SU-DHL-6 (cell line): ENCODE measurements around the gene PLAGL2.

Experiments
- H2AFZ ChIP-seq: fragments of 200-600 bp; sonication (generic); 2 replicates; pipeline ENCODE4 v1.6.1; 2014; ENCODE audit warnings: low read depth, mild to moderate bottlenecking, moderate library complexity, mixed read lengths, antibody characterized with exemption, low read length; ENCODE audit not compliant: severe bottlenecking
- H3F3A ChIP-seq: fragments of 200-600 bp; shearing (Covaris generic); 2 replicates; pipeline ENCODE4 v1.6.0; 2016; ENCODE audit warnings: antibody characterized with exemption, mild to moderate bottlenecking; ENCODE audit not compliant: insufficient read depth
- H3K27ac ChIP-seq: fragments of 200-600 bp; sonication (generic); 2 replicates; pipeline ENCODE4 v1.5.1; 2016; ENCODE audit warnings: low read depth, mild to moderate bottlenecking, low read length, moderate library complexity, mixed read lengths
- H3K27me3 ChIP-seq: fragments of 200-600 bp; sonication (generic), shearing (Covaris generic); 2 replicates; pipeline ENCODE4 v1.6.0; 2014; ENCODE audit warnings: mild to moderate bottlenecking, low read length
- H3K36me3 ChIP-seq: fragments of 200-600 bp; sonication (generic); 2 replicates; pipeline ENCODE4 v1.6.1; 2014; ENCODE audit warnings: mild to moderate bottlenecking, low read length, mixed read lengths
- H3K4me2 ChIP-seq: fragments of 300-600, 200-600 bp; shearing (Covaris generic), sonication (generic); 2 replicates; pipeline ENCODE4 v1.6.0; 2014; ENCODE audit warnings: low read length, low read depth, mild to moderate bottlenecking; ENCODE audit not compliant: poor library complexity, severe bottlenecking
- H3K4me3 ChIP-seq: fragments of 200-600 bp; sonication (generic); 2 replicates; pipeline ENCODE4 v1.5.1; 2014; ENCODE audit warnings: antibody characterized with exemption, low read length, mild to moderate bottlenecking, mixed read lengths; ENCODE audit not compliant: insufficient read depth, poor library complexity, severe bottlenecking
- H3K79me2 ChIP-seq: fragments of 200-600 bp; sonication (generic); 2 replicates; pipeline ENCODE4 v1.6.1; 2014; ENCODE audit warnings: mild to moderate bottlenecking, low read length, moderate library complexity; ENCODE audit not compliant: insufficient read depth
- H3K9ac ChIP-seq: fragments of 200-600 bp; sonication (generic); 2 replicates; pipeline ENCODE4 v1.7.0; 2014; ENCODE audit warnings: mild to moderate bottlenecking, low read length
- H3K9me2 ChIP-seq: fragments of 200-600 bp; sonication (generic); replicated peaks from 2 replicates; pipeline ENCODE4 v1.6.1; 2014; ENCODE audit warnings: low read length; ENCODE audit not compliant: insufficient read depth
- H3K9me3 ChIP-seq: fragments of 200-600 bp; sonication (generic); 2 replicates; pipeline ENCODE4 v1.6.1; 2014; ENCODE audit warnings: low read length, mixed read lengths; ENCODE audit not compliant: insufficient read depth
- H4K20me1 ChIP-seq: fragments of 200-600 bp; sonication (generic); 2 replicates; pipeline ENCODE4 v1.6.1; 2014; ENCODE audit warnings: low read depth, mild to moderate bottlenecking, antibody characterized with exemption, low read length, moderate library complexity, mixed read lengths
- EZH2phosphoT487 ChIP-seq: fragments of 200-600 bp; sonication (generic), shearing (Covaris generic); conservative IDR thresholded peaks from 2 replicates; pipeline ENCODE4 v1.6.1; 2018; ENCODE audit warnings: mild to moderate bottlenecking, antibody characterized with exemption, low read length, moderate library complexity, mixed read lengths
- TF ChIP-seq, protein P1 (sequence below): fragments of 200-600 bp; sonication (generic); IDR thresholded peaks from one replicate; pipeline ENCODE4 v1.5.1; 2017; ENCODE audit warnings: antibody characterized with exemption, mild to moderate bottlenecking, low read length, moderate library complexity; ENCODE audit not compliant: insufficient read depth, poor library complexity, severe bottlenecking

PLAGL2 gene

DNA sequence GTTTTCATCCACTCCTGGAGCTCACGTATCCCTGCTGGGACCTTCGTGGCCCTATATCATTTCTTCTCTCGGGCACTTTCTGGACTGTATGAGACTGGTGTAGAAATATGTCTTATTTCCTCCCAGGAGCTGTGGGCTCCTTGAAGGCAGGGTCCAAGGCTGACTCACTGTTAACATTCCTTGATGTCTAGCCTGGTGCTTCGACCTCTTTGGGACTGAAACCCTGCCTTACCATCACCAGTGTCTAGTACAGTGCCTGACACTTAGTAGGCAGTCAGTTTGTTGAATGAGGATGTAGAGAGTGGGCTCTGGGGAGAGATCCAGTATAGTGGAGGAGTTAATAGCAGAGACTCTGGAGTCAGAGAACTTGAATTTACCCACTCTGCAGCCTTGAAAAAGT is 23.7 kb upstream of the PLAGL2 start:
- Histone ChIP-seq H2AFZ (no peak overlapping the region), H3K36me3 (no peaks in the 10 kb centered on the region), H3K79me2 (no peaks in the 10 kb centered on the region), H3K9me2 (no peaks in the 10 kb centered on the region), H3K27ac (no peak overlapping the region), H3F3A (0 out of 2 replicates have a peak, but pooled peaks cover 3% of the 10 kb centered on the region), H3K27me3 (no peaks in the 10 kb centered on the region), H4K20me1 (no peaks in the 10 kb centered on the region), H3K4me2 (no peak overlapping the region), H3K9ac (no peak overlapping the region), H3K4me3 (no peak overlapping the region), H3K9me3 (no peaks in the 10 kb centered on the region)
- TF ChIP-seq EZH2phosphoT487 = no peak
- TF ChIP-seq, protein P1, sequence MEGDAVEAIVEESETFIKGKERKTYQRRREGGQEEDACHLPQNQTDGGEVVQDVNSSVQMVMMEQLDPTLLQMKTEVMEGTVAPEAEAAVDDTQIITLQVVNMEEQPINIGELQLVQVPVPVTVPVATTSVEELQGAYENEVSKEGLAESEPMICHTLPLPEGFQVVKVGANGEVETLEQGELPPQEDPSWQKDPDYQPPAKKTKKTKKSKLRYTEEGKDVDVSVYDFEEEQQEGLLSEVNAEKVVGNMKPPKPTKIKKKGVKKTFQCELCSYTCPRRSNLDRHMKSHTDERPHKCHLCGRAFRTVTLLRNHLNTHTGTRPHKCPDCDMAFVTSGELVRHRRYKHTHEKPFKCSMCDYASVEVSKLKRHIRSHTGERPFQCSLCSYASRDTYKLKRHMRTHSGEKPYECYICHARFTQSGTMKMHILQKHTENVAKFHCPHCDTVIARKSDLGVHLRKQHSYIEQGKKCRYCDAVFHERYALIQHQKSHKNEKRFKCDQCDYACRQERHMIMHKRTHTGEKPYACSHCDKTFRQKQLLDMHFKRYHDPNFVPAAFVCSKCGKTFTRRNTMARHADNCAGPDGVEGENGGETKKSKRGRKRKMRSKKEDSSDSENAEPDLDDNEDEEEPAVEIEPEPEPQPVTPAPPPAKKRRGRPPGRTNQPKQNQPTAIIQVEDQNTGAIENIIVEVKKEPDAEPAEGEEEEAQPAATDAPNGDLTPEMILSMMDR = no peak

DNA sequence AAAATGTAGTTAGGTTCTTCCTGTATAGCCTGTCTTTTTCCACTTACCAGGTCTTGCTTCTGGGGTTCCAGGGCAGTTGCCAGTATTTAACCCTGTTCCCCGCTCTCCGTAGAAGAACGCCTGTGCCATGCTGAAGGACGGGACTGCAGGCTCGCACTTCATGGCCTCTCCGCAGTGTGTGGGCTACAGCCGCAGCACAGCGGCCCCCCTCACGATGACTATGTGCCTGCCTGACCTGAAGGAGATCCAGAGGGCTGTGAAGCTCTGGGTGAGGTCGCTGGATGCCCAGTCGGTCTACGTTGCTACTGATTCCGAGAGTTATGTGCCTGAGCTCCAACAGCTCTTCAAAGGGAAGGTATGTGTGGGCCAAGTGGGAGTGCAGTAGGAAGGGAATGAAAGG is 23.2 kb upstream of the PLAGL2 start:
- Histone ChIP-seq H3K4me3 (no peak overlapping the region), H3K9ac (no peak overlapping the region), H3K4me2 (no peak overlapping the region), H3F3A (0 out of 2 replicates have a peak, but pooled peaks cover 3% of the 10 kb centered on the region), H2AFZ (no peak overlapping the region), H3K27me3 (no peaks in the 10 kb centered on the region), H3K27ac (no peak overlapping the region), H3K9me3 (no peaks in the 10 kb centered on the region), H3K79me2 (no peaks in the 10 kb centered on the region), H3K9me2 (no peaks in the 10 kb centered on the region), H3K36me3 (no peaks in the 10 kb centered on the region), H4K20me1 (no peaks in the 10 kb centered on the region)
- TF ChIP-seq, protein P1 = no peak
- TF ChIP-seq EZH2phosphoT487 = no peak

DNA sequence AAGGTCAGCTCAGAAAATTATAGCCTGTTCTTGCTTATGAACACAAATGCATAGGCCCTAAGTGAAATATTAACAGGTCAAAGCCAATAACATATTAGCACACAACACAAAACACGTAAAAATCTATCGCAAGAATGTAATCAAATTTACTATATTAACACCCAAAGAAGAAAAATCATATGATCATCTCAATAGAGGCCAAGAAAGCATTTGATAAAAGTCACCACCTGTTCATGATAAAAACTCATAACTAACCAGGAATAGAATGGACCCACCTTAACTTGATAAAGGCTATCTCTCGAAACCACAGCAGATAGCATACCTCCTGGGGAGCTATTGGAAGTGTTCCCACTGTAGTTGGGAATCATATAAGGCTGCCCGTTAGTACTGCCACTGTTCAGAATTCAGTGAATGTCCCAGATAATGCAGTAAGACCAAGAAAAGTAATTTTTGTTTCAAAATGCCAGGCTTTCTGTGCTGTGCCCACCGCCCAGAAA is 21.8 kb upstream of the PLAGL2 start:
- Histone ChIP-seq H3K27ac (no peak overlapping the region), H3K9me2 (no peaks in the 10 kb centered on the region), H4K20me1 (no peaks in the 10 kb centered on the region), H2AFZ (no peak overlapping the region), H3K9me3 (no peaks in the 10 kb centered on the region), H3K36me3 (no peaks in the 10 kb centered on the region), H3K27me3 (no peaks in the 10 kb centered on the region), H3K4me2 (no peak overlapping the region), H3K79me2 (no peaks in the 10 kb centered on the region), H3F3A (0 out of 2 replicates have a peak, but pooled peaks cover 3% of the 10 kb centered on the region), H3K4me3 (no peak overlapping the region), H3K9ac (no peak overlapping the region)
- TF ChIP-seq, protein P1 = no peak
- TF ChIP-seq EZH2phosphoT487 = no peak
